ENCODE measurements around the gene HIBADH. TPM values are rescaled to one million over a fixed set of nuclear protein-coding genes. Genes with fewer than 3 reads are reported as not detected.

The HIBADH gene
- total and polyA plus RNA-seq, 10 of the 15 experiments (the other 5 are each of a cell fraction or from before 2014, with no cell fraction given): 8.7 to 36.1 (median 18.6) TPM

DNA sequence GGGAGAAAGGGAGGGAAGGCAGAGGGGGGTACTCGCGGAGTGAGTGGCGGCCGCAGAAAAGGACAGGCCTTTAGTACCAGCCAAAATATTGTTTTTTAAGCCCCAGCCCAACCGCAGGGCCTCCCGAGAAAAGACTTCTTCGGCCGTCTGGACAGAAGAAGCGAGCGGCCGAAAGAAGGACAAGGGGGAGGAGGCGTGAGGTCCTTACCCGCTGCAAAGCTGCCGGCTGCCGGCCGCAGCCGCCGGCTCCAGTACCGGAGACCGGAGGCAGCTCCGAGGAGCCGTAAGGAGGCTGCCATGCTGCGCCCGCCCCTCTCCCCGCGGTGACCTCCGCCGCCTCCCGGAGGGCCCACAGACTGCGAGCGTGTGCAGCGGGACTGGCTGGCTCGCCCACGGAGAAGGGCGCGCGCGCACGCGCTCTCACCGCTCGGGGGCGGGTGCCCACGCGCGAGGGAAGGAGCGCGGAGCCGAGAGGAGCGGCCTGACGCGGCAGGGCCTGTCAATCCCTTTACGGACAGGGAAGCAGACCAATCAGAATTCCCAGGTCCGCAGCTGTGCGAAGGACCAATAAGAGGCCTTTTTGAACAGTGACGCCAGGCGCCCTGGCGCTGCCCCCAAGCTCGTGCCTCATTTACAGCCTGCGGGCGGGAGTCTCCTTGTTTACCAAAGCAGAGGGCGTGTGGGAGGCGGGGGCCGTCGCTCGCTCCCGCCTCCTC, at the start of gene HIBADH (continued):
- TF ChIP-seq, protein P1, sequence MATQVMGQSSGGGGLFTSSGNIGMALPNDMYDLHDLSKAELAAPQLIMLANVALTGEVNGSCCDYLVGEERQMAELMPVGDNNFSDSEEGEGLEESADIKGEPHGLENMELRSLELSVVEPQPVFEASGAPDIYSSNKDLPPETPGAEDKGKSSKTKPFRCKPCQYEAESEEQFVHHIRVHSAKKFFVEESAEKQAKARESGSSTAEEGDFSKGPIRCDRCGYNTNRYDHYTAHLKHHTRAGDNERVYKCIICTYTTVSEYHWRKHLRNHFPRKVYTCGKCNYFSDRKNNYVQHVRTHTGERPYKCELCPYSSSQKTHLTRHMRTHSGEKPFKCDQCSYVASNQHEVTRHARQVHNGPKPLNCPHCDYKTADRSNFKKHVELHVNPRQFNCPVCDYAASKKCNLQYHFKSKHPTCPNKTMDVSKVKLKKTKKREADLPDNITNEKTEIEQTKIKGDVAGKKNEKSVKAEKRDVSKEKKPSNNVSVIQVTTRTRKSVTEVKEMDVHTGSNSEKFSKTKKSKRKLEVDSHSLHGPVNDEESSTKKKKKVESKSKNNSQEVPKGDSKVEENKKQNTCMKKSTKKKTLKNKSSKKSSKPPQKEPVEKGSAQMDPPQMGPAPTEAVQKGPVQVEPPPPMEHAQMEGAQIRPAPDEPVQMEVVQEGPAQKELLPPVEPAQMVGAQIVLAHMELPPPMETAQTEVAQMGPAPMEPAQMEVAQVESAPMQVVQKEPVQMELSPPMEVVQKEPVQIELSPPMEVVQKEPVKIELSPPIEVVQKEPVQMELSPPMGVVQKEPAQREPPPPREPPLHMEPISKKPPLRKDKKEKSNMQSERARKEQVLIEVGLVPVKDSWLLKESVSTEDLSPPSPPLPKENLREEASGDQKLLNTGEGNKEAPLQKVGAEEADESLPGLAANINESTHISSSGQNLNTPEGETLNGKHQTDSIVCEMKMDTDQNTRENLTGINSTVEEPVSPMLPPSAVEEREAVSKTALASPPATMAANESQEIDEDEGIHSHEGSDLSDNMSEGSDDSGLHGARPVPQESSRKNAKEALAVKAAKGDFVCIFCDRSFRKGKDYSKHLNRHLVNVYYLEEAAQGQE (IDR thresholded peaks at IDR 0.05; ENCODE audit: low read depth, low read length): no peak
- peak; percentile 37; the same call in 1 of the 2 replicates for TF ChIP-seq NBN (IDR thresholded peaks at IDR 0.05)
- TF ChIP-seq FOXM1 (IDR thresholded peaks at IDR 0.05; ENCODE audit: low read depth, low read length): no peak
- TF ChIP-seq NR2C2 (IDR thresholded peaks at IDR 0.05; ENCODE audit: borderline replicate concordance, control insufficient read depth, insufficient read length, low read depth): no peak
- TF ChIP-seq RELA (IDR thresholded peaks at IDR 0.05; ENCODE audit: borderline replicate concordance, partially characterized antibody): peak; percentile 45
- peak; percentile 81; the same call in 1 of the 2 replicates for TF ChIP-seq POLR2AphosphoS2 (IDR thresholded peaks at IDR 0.05; ENCODE audit: low read depth, low read length)
- 0 out of 2 replicates have a peak, but pooled peaks have one; percentile 68 for TF ChIP-seq RCOR1 (conservative IDR thresholded peaks at IDR 0.05; ENCODE audit: low read depth, low read length)
- TF ChIP-seq, protein P2, sequence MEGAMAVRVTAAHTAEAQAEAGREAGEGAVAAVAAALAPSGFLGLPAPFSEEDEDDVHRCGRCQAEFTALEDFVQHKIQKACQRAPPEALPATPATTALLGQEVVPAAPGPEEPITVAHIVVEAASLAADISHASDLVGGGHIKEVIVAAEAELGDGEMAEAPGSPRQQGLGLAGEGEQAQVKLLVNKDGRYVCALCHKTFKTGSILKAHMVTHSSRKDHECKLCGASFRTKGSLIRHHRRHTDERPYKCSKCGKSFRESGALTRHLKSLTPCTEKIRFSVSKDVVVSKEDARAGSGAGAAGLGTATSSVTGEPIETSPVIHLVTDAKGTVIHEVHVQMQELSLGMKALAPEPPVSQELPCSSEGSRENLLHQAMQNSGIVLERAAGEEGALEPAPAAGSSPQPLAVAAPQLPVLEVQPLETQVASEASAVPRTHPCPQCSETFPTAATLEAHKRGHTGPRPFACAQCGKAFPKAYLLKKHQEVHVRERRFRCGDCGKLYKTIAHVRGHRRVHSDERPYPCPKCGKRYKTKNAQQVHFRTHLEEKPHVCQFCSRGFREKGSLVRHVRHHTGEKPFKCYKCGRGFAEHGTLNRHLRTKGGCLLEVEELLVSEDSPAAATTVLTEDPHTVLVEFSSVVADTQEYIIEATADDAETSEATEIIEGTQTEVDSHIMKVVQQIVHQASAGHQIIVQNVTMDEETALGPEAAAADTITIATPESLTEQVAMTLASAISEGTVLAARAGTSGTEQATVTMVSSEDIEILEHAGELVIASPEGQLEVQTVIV (IDR thresholded peaks at IDR 0.05; ENCODE audit: borderline replicate concordance, partially characterized antibody): no peak
- peak; percentile 99 for TF ChIP-seq NFYB (IDR thresholded peaks at IDR 0.05; ENCODE audit: insufficient read depth, low read depth, low read length)
- no peak for TF ChIP-seq RAD21 (IDR thresholded peaks at IDR 0.05; ENCODE audit: insufficient read depth, low read depth, low read length)
- 0 out of 2 replicates have a peak, but pooled peaks have one; percentile 9 for TF ChIP-seq MXI1 (IDR thresholded peaks at IDR 0.05; ENCODE audit: low read depth, low read length)
- no peak for TF ChIP-seq SREBF1 (IDR thresholded peaks at IDR 0.05; ENCODE audit: low read length)
- TF ChIP-seq, protein P3, sequence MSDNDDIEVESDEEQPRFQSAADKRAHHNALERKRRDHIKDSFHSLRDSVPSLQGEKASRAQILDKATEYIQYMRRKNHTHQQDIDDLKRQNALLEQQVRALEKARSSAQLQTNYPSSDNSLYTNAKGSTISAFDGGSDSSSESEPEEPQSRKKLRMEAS (IDR thresholded peaks at IDR 0.05; ENCODE audit: low read depth, low read length): no peak; the same call in none of the 2 replicates
- TF ChIP-seq ATF7 (IDR thresholded peaks at IDR 0.05; ENCODE audit: low read depth): peak; percentile 89
- TF ChIP-seq DPF2 (IDR thresholded peaks at IDR 0.05): peak; percentile 100
- TF ChIP-seq, protein P4, sequence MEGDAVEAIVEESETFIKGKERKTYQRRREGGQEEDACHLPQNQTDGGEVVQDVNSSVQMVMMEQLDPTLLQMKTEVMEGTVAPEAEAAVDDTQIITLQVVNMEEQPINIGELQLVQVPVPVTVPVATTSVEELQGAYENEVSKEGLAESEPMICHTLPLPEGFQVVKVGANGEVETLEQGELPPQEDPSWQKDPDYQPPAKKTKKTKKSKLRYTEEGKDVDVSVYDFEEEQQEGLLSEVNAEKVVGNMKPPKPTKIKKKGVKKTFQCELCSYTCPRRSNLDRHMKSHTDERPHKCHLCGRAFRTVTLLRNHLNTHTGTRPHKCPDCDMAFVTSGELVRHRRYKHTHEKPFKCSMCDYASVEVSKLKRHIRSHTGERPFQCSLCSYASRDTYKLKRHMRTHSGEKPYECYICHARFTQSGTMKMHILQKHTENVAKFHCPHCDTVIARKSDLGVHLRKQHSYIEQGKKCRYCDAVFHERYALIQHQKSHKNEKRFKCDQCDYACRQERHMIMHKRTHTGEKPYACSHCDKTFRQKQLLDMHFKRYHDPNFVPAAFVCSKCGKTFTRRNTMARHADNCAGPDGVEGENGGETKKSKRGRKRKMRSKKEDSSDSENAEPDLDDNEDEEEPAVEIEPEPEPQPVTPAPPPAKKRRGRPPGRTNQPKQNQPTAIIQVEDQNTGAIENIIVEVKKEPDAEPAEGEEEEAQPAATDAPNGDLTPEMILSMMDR (IDR thresholded peaks at IDR 0.05 in 2 of 3, conservative IDR thresholded peaks at IDR 0.05 in 1 of 3; ENCODE audit: control insufficient read depth in 2 of 3, extremely low read depth in 1 of 3, insufficient read depth in 1 of 3, low read depth in 3 of 3, low read length in 3 of 3): 0 out of 6 replicates have a peak, but pooled peaks of 1 of the 3 experiments have one; percentile 2
